H9 (cell line): ENCODE measurements around the gene ANP32B. TPM values are rescaled to one million over a fixed set of nuclear protein-coding genes. Genes with fewer than 3 reads are reported as not detected.
A peak's percentile ranks its signal among the peaks of the same experiment; 100 is the strongest.

Source experiments
- DNase-seq: peaks from one replicate; pipeline ENCODE4 v3.0.0-alpha.2; 2017
- H2AFZ ChIP-seq: one replicate; pipeline ENCODE4 v1.6.1; 2013; ENCODE audit warnings: mild to moderate bottlenecking, low read length, control low read depth, moderate library complexity
- H2AK5ac ChIP-seq: 2 replicates; pipeline ENCODE4 v1.6.1; 2013; ENCODE audit warnings: low read length, control low read depth, mixed read lengths; ENCODE audit not compliant: insufficient read length
- H2BK120ac ChIP-seq: one replicate; pipeline ENCODE4 v1.6.1; 2013; ENCODE audit warnings: low read depth, mild to moderate bottlenecking, low read length, control low read depth, inconsistent platforms; ENCODE audit not compliant: poor library complexity, severe bottlenecking
- H2BK12ac ChIP-seq: 2 replicates; pipeline ENCODE4 v1.6.1; 2013; ENCODE audit warnings: low read length, control low read depth, mixed read lengths, low read depth; ENCODE audit not compliant: insufficient read length
- H2BK15ac ChIP-seq: 2 replicates; pipeline ENCODE4 v1.6.1; 2013; ENCODE audit warnings: low read depth, low read length, control low read depth
- H2BK20ac ChIP-seq: one replicate; pipeline ENCODE4 v1.6.1; 2013; ENCODE audit warnings: low read depth, mild to moderate bottlenecking, low read length, control low read depth, inconsistent platforms; ENCODE audit not compliant: poor library complexity, severe bottlenecking
- H2BK5ac ChIP-seq: 2 replicates; pipeline ENCODE4 v1.6.1; 2013; ENCODE audit warnings: low read length, control low read depth, mixed read lengths; ENCODE audit not compliant: insufficient read length
- H3K14ac ChIP-seq: 2 replicates; pipeline ENCODE4 v1.6.1; 2013; ENCODE audit warnings: low read length, control low read depth; ENCODE audit not compliant: insufficient read depth
- H3K18ac ChIP-seq: 2 replicates; pipeline ENCODE4 v1.6.1; 2013; ENCODE audit warnings: low read depth, mild to moderate bottlenecking, mixed read lengths, low read length, control low read depth; ENCODE audit not compliant: insufficient read length
- H3K23ac ChIP-seq: 2 replicates; pipeline ENCODE4 v1.6.1; 2013; ENCODE audit warnings: low read length, control low read depth, mixed read lengths, low read depth; ENCODE audit not compliant: insufficient read length
- H3K23me2 ChIP-seq: 2 replicates; pipeline ENCODE4 v1.6.1; 2013; ENCODE audit warnings: low read depth, mild to moderate bottlenecking, mixed read lengths, low read length, control low read depth; ENCODE audit not compliant: insufficient read length, poor library complexity, severe bottlenecking
- H3K27ac ChIP-seq: 2 replicates; pipeline ENCODE4 v1.5.1; 2013; ENCODE audit warnings: low read length, control low read depth, mixed read lengths, low read depth; ENCODE audit not compliant: insufficient read length
- H3K27me3 ChIP-seq: 2 replicates; pipeline ENCODE4 v1.6.1; 2013; ENCODE audit warnings: low read length, control low read depth, inconsistent platforms; ENCODE audit not compliant: insufficient read depth
- H3K4ac ChIP-seq: 2 replicates; pipeline ENCODE4 v1.6.1; 2013; ENCODE audit warnings: low read depth, mild to moderate bottlenecking, control low read depth, inconsistent platforms, low read length, moderate library complexity
- H3K4me1 ChIP-seq: 2 replicates; pipeline ENCODE4 v1.6.1; 2013; ENCODE audit warnings: low read length, control low read depth, inconsistent platforms; ENCODE audit not compliant: insufficient read depth
- H3K4me2 ChIP-seq: 2 replicates; pipeline ENCODE4 v1.6.1; 2013; ENCODE audit warnings: low read length, control low read depth, mixed read lengths; ENCODE audit not compliant: insufficient read length, insufficient read depth
- H3K56ac ChIP-seq: 2 replicates; pipeline ENCODE4 v1.6.1; 2013; ENCODE audit warnings: low read depth, mild to moderate bottlenecking, mixed read lengths, low read length, control low read depth; ENCODE audit not compliant: insufficient read length
- H3K79me1 ChIP-seq: 2 replicates; pipeline ENCODE4 v1.6.1; 2013; ENCODE audit warnings: low read depth, mild to moderate bottlenecking, moderate library complexity, low read length, control low read depth, inconsistent platforms; ENCODE audit not compliant: insufficient read depth, poor library complexity, severe bottlenecking
- H3K79me2 ChIP-seq: 2 replicates; pipeline ENCODE4 v1.6.1; 2013; ENCODE audit warnings: low read length, control low read depth, inconsistent platforms; ENCODE audit not compliant: insufficient read depth
- H3K9ac ChIP-seq: 2 replicates; pipeline ENCODE4 v1.6.1; 2013; ENCODE audit warnings: low read length, control low read depth, mixed read lengths; ENCODE audit not compliant: insufficient read length; ENCODE audit errors: extremely low read depth
- H3K9me3 ChIP-seq: one replicate; pipeline ENCODE4 v1.6.1; 2013; ENCODE audit warnings: low read depth, low read length, inconsistent platforms; ENCODE audit not compliant: control insufficient read depth
- H3T11ph ChIP-seq: one replicate; pipeline ENCODE4 v1.6.1; 2013; ENCODE audit warnings: mild to moderate bottlenecking, low read length, control low read depth, inconsistent platforms
- H4K20me1 ChIP-seq: one replicate; pipeline ENCODE4 v1.6.1; 2013; ENCODE audit not compliant: control insufficient read depth, insufficient read length, insufficient read depth
- H4K5ac ChIP-seq: 2 replicates; pipeline ENCODE4 v1.6.1; 2013; ENCODE audit warnings: low read depth, mild to moderate bottlenecking, mixed read lengths, low read length, control low read depth; ENCODE audit not compliant: insufficient read length
- H4K8ac ChIP-seq: replicated peaks from 2 replicates; pipeline ENCODE4 v1.6.1; 2013; ENCODE audit warnings: low read length, control low read depth, mixed read lengths, low read depth; ENCODE audit not compliant: insufficient read length
- H4K91ac ChIP-seq: 2 replicates; pipeline ENCODE4 v1.6.1; 2013; ENCODE audit warnings: low read depth, mild to moderate bottlenecking, moderate library complexity, mixed read lengths, low read length, control low read depth; ENCODE audit not compliant: insufficient read length
- H3K27ac Mint-ChIP-seq, 3 experiments: 2 replicates in 2 of 3; 3 replicates in 1 of 3; pipeline ENCODE4 v1.8.0; 2020 to 2021; ENCODE audit warnings: mixed read lengths in 3 of 3, mild to moderate bottlenecking in 1 of 3, moderate library complexity in 1 of 3
- H3K27me3 Mint-ChIP-seq: 2 replicates; pipeline ENCODE4 v1.8.0; 2021; ENCODE audit warnings: low read depth, mild to moderate bottlenecking, moderate library complexity, mixed read lengths
- H3K36me3 Mint-ChIP-seq, 3 experiments: 2 replicates in 2 of 3; 3 replicates in 1 of 3; pipeline ENCODE4 v1.8.0; 2020 to 2021; ENCODE audit warnings: low read depth in 3 of 3, mixed read lengths in 3 of 3; ENCODE audit not compliant: insufficient read depth in 1 of 3
- H3K4me1 Mint-ChIP-seq, 2 experiments: 2 replicates each; pipeline ENCODE4 v1.8.0; 2020; ENCODE audit warnings: mixed read lengths in 2 of 2
- H3K4me3 Mint-ChIP-seq, 2 experiments: 2 replicates in 1 of 2; 3 replicates in 1 of 2; pipeline ENCODE4 v1.8.0; 2020 to 2021; ENCODE audit warnings: mild to moderate bottlenecking in 2 of 2, mixed read lengths in 2 of 2, moderate library complexity in 1 of 2
- H3K9me3 Mint-ChIP-seq, 2 experiments: 2 replicates in 1 of 2; 3 replicates in 1 of 2; pipeline ENCODE4 v1.8.0; 2020; ENCODE audit warnings: mild to moderate bottlenecking in 2 of 2, mixed read lengths in 2 of 2, moderate library complexity in 1 of 2
- CTCF ChIP-seq: fragments of 200-600 bp; sonication (generic); conservative IDR thresholded peaks from 3 replicates; pipeline ENCODE4 v1.8.0; 2021; ENCODE audit warnings: antibody characterized with exemption, mild to moderate bottlenecking
- WGBS: extraction: QIAGEN DNeasy Blood & Tissue Kit; methylation state at CpG from one replicate; pipeline ENCODE4 v1.1.7; 2013; ENCODE audit warnings: missing lambda C conversion rate, low lambda C conversion rate, mixed read lengths; ENCODE audit not compliant: insufficient read length; ENCODE audit errors: extremely low coverage; 5-methylcytosine and 5-hydroxymethylcytosine counted together
- total RNA-seq: library from RNA; stranded (reverse); gene quantifications from 2 replicates; pipeline ENCODE4 v1.2.1, GENCODE V29; 2021

ANP32B gene
- total RNA-seq, 1 experiment from 2014 or later: 91.6 TPM

- Histone ChIP-seq H3K9me3 (no peaks in the 10 kb centered on the region), H3T11ph (no peak overlapping the region), H2BK5ac (no peak overlapping the region), H3K18ac (no peak overlapping the region), H3K79me2 (no peaks in the 10 kb centered on the region), H4K5ac (no peak overlapping the region), H3K9ac (no peak overlapping the region), H4K91ac (no peak overlapping the region), H2BK120ac (no peak overlapping the region), H2BK15ac (no peak overlapping the region), H2AK5ac (no peak overlapping the region), H3K4me1 (no peaks in the 10 kb centered on the region), H2AFZ (no peak overlapping the region), H4K8ac (no peak overlapping the region), H3K4me2 (no peak overlapping the region), H3K27ac (no peak overlapping the region), H3K4ac (no peak overlapping the region), H3K27me3 (no peaks in the 10 kb centered on the region), H3K23me2 (no peaks in the 10 kb centered on the region), H3K56ac (no peak overlapping the region), H2BK12ac (no peak overlapping the region), H3K14ac (no peak overlapping the region), H3K23ac (no peak overlapping the region), H4K20me1 (no peaks in the 10 kb centered on the region), H2BK20ac (no peak overlapping the region), H3K79me1 (no peaks in the 10 kb centered on the region)
- no peaks in the 10 kb centered on the region for H3K27me3 Mint-ChIP-seq
- peaks cover 16 to 43% (median 32%) of the 10 kb centered on the region in 3 experiments for H3K36me3 Mint-ChIP-seq
- 0 out of 7 replicates have a peak overlapping the region, but pooled peaks of 1 of the 3 experiments have one; percentile 28 for H3K27ac Mint-ChIP-seq
- H3K9me3 Mint-ChIP-seq: no peaks in the 10 kb centered on the region; a peak in 1 of 5 replicates
- no peak for TF ChIP-seq CTCF
- no peak overlapping the region for H3K4me3 Mint-ChIP-seq
- WGBS: no CpG with 5 or more reads among the region's 8 CpGs
- DNase-seq: no peak
- no peaks in the 10 kb centered on the region; a peak in 1 of 4 replicates for H3K4me1 Mint-ChIP-seq
These were observed 81.7 kb downstream of the ANP32B start for GRCh38 chr9:98064623-98065392.

Other genes with a start within 250 kb of the ANP32B start
- gene FOXE1, start 130.1 kb upstream of the ANP32B start, total RNA-seq: not detected in 2 replicates
- gene TRMO, start 60.8 kb upstream of the ANP32B start, total RNA-seq: 8.0 and 8.6 TPM in 2 replicates
- gene HEMGN, start 45.2 kb upstream of the ANP32B start, total RNA-seq: not detected in 2 replicates
- gene NANS, start 73.4 kb downstream of the ANP32B start, total RNA-seq: 40.4 and 41.8 TPM in 2 replicates
- gene TRIM14, start 135.9 kb downstream of the ANP32B start, total RNA-seq: 12.5 and 14.7 TPM in 2 replicates
- 15.5 and 15.8 TPM in 2 replicates for gene CORO2A, start 209.3 kb downstream of the ANP32B start, total RNA-seq